Measurements from ENCODE around the gene TIA1. TPM values are rescaled to one million over a fixed set of nuclear protein-coding genes. Genes with fewer than 3 reads are reported as not detected.

Gene TIA1
- total RNA-seq, 1 experiment from 2014 or later: 149 TPM

- no peak overlapping the region for H3K4me3 Mint-ChIP-seq (ENCODE audit: unreplicated experiment)
- H3K4me1 Mint-ChIP-seq (ENCODE audit: low read depth, unreplicated experiment): no peaks in the 10 kb centered on the region
- no peak overlapping the region for H3K27ac Mint-ChIP-seq (ENCODE audit: unreplicated experiment)
- no peaks in the 10 kb centered on the region for H3K9me3 Mint-ChIP-seq (ENCODE audit: unreplicated experiment)
- H3K4me3 ChIP-seq (ENCODE audit: low read depth, low read length): no peak overlapping the region
- intact Hi-C loops (cut with micrococcal nuclease; ENCODE audit: unreplicated experiment): no loop called here
- no peaks in the 10 kb centered on the region for H3K27me3 Mint-ChIP-seq (ENCODE audit: insufficient read depth, unreplicated experiment)
- TF ChIP-seq CTCF (IDR thresholded peaks at IDR 0.05; ENCODE audit: insufficient read depth in 1 of 2, low read depth in 1 of 2, low read length in 1 of 2, severe bottlenecking in 1 of 2, unreplicated experiment in 1 of 2): no peak
- H3K36me3 ChIP-seq (ENCODE audit: control insufficient read depth, insufficient read depth, low read length): peaks cover 3% of the 10 kb centered on the region
- ChIA-PET CTCF (interaction anchor here (0.7 to 1.1 kb wide), 2 partner anchors 9 to 24 kb away, joined by 3 read pairs; partner anchors contain the start of gene C2orf42), POLR2A (no interaction called here)
- H3K4me1 ChIP-seq: no peaks in the 10 kb centered on the region
- H3K36me3 Mint-ChIP-seq (ENCODE audit: insufficient read depth, unreplicated experiment): peaks cover 77% of the 10 kb centered on the region
- H3K9me3 ChIP-seq: no peaks in the 10 kb centered on the region
- H3K27me3 ChIP-seq (replicated peaks; ENCODE audit: control insufficient read depth, insufficient read depth, low read length): no peaks in the 10 kb centered on the region
- no TSS peak for BruUV-seq (replicated peaks)
- no peak for DNase-seq
Measured at GRCh38 chr2:70214953-70215549, 33.4 kb downstream of the TIA1 start.

GRCh38 chr2:70214365-70214764 lies 34.1 kb downstream of the TIA1 start:
- ChIA-PET CTCF (interaction anchor here (0.7 to 1.1 kb wide), 2 partner anchors 9 to 24 kb away, joined by 3 read pairs; partner anchors contain the start of gene C2orf42), POLR2A (no interaction called here)
- no peak for DNase-seq
- no peak overlapping the region for H3K27ac Mint-ChIP-seq (ENCODE audit: unreplicated experiment)
- no peak for TF ChIP-seq CTCF (IDR thresholded peaks at IDR 0.05; ENCODE audit: insufficient read depth in 1 of 2, low read depth in 1 of 2, low read length in 1 of 2, severe bottlenecking in 1 of 2, unreplicated experiment in 1 of 2)
- intact Hi-C loops (cut with micrococcal nuclease; ENCODE audit: unreplicated experiment): no loop called here
- H3K36me3 ChIP-seq (ENCODE audit: control insufficient read depth, insufficient read depth, low read length): peaks cover 1% of the 10 kb centered on the region; the same call in 1 of the 2 replicates
- H3K4me3 Mint-ChIP-seq (ENCODE audit: unreplicated experiment): no peak overlapping the region
- H3K36me3 Mint-ChIP-seq (ENCODE audit: insufficient read depth, unreplicated experiment): peaks cover 70% of the 10 kb centered on the region
- no peaks in the 10 kb centered on the region for H3K27me3 ChIP-seq (replicated peaks; ENCODE audit: control insufficient read depth, insufficient read depth, low read length)
- H3K4me3 ChIP-seq (ENCODE audit: low read depth, low read length): no peak overlapping the region
- no peaks in the 10 kb centered on the region for H3K9me3 ChIP-seq
- H3K27me3 Mint-ChIP-seq (ENCODE audit: insufficient read depth, unreplicated experiment): no peaks in the 10 kb centered on the region
- H3K4me1 ChIP-seq: no peaks in the 10 kb centered on the region
- H3K9me3 Mint-ChIP-seq (ENCODE audit: unreplicated experiment): no peaks in the 10 kb centered on the region
- no peaks in the 10 kb centered on the region for H3K4me1 Mint-ChIP-seq (ENCODE audit: low read depth, unreplicated experiment)
- BruUV-seq (replicated peaks): no TSS peak

GRCh38 chr2:70212298-70212932 lies 36.0 kb downstream of the TIA1 start:
- H3K27me3 ChIP-seq (replicated peaks; ENCODE audit: control insufficient read depth, insufficient read depth, low read length): no peaks in the 10 kb centered on the region
- H3K36me3 Mint-ChIP-seq (ENCODE audit: insufficient read depth, unreplicated experiment): peaks cover 50% of the 10 kb centered on the region
- H3K9me3 Mint-ChIP-seq (ENCODE audit: unreplicated experiment): no peaks in the 10 kb centered on the region
- H3K4me3 Mint-ChIP-seq (ENCODE audit: unreplicated experiment): no peak overlapping the region
- H3K4me3 ChIP-seq (ENCODE audit: low read depth, low read length): no peak overlapping the region
- CTCF ChIA-PET: no interaction called here
- BruUV-seq (replicated peaks): no TSS peak
- DNase-seq: no peak
- no peaks in the 10 kb centered on the region for H3K9me3 ChIP-seq
- no peaks in the 10 kb centered on the region for H3K4me1 Mint-ChIP-seq (ENCODE audit: low read depth, unreplicated experiment)
- no peaks in the 10 kb centered on the region for H3K4me1 ChIP-seq
- no peak overlapping the region for H3K27ac Mint-ChIP-seq (ENCODE audit: unreplicated experiment)
- TF ChIP-seq CTCF (IDR thresholded peaks at IDR 0.05; ENCODE audit: insufficient read depth in 1 of 2, low read depth in 1 of 2, low read length in 1 of 2, severe bottlenecking in 1 of 2, unreplicated experiment in 1 of 2): no peak
- H3K27me3 Mint-ChIP-seq (ENCODE audit: insufficient read depth, unreplicated experiment): no peaks in the 10 kb centered on the region
- POLR2A ChIA-PET: interaction anchor here (0.6 kb wide), 1 partner anchor 19 kb away, joined by 8 read pairs; no protein-coding TSS in a partner anchor
- H3K36me3 ChIP-seq (ENCODE audit: control insufficient read depth, insufficient read depth, low read length): peaks cover 1% of the 10 kb centered on the region; the same call in 1 of the 2 replicates
- intact Hi-C loops (cut with micrococcal nuclease; ENCODE audit: unreplicated experiment): no loop called here

All from Caco-2 (cell line).